HG03469 (cell line): ENCODE measurements around the gene EML1.
"Not testable (repeated sequence)": the region's sequence is repeated elsewhere in the genome, so short reads cannot be mapped to it uniquely, and the experiment has no call there.

Experiments used
- ATAC-seq: cut with Tn5 transposase; IDR thresholded peaks from one replicate; pipeline ENCODE4 v1.9.1; 2021; ENCODE audit warnings: mild to moderate bottlenecking, moderate library complexity, moderate number of reproducible peaks; ENCODE audit not compliant: unreplicated experiment

EML1 gene

GRCh38 chr14:99755068-99755405 lies 38.2 kb upstream of the EML1 start:
- ATAC-seq = no peak

DNA sequence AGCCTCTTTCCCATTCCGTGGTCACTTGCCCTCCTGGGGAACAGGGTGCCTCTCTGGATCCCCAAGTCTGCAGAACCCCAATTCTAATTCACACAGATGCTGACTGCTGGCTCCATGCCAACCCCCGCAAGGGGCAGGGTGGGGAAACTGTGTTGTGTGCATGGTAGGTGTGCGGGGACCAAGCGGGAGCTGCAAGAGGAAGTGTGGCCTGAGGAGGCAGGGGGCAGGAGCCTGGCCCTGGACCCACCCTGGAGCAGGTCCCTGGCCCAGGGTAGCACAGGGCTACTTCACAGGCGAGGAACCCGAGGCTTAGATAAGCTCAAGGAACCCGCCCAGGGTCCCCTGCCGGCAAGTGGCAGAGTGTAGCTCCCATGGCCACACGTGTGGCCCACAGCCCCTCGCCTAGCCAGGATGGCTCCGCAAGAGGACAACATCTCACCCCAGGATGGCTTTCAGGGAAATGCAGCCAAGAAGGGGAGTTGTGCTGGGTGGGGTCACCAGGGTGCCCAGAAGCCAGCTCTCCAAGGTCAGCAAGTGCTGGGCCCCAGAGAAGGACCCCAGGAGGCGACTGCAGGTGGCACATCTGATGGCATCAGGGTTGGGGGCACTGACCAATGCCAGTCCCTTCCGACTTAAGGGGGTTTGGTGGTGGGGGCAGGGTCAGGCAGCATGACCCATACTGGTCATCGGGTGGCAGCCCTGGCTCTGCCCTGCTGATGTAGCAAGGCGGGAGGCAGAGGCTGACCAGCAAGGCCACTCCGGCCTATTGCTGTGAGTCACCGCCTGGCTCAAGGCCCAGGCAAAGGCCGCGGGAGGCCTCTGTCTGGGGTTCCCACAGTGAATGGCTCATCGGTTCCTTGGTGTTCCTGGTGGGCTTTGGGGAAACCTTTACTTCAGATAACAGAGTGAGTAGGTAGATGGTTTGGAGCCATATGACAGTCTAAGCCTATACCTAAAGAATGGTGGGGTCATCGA lies 37.3 kb upstream of the EML1 start:
- ATAC-seq = no peak

DNA sequence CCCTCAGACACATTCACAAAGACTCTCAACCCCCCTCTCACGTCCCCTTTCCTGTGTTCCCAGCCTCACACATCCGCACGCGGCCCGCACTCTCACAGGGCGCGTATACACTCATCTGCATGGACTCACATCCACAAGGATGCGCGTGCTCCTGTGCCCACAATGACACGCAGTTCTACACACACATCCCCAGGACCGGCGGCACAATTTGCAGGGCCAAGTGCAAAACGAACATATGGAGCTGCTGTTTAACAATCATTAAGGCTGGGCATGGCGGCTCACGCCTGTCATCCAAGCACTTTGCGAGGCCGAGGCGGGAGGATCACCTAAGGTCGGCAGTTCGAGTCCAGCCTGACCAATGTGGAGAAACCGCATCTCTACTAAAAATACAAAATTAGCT lies 36.4 kb upstream of the EML1 start:
- no peak for ATAC-seq

- no peak for ATAC-seq
Measured at GRCh38 chr14:99757331-99758070, 35.7 kb upstream of the EML1 start.

DNA sequence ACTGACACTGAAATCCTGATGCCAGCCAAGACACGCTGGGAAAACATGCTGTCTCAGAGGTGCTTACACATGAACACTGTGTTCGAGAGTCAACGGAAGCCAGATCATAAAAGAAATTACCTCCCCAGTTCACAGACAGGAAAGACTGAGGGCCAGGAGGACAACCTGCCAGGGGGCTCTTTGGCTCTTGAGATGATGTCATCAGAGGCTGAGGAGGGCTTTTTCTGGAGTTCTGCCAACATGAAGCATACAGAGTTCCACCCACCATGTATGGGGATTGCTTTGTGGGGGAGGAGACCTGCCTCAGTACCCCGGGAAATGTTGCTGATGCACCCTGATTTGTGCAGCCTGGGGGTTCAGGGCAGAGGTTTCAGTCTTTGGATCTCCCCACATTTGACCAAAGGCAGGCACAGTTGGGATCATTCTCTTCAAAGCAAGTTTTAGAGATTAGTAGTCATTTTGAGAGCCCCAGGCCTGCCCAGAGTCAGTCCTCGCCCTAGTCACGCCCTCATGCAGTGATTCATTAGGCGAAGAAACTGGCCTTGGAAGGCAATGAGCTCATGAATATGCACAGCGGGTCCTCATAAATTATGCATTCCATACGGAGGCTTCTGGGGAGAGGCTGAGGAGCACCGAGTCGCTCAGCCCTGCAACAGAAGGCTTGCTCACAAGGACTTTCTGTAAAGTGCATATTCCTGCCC lies 34.9 kb upstream of the EML1 start:
- ATAC-seq = no peak

DNA sequence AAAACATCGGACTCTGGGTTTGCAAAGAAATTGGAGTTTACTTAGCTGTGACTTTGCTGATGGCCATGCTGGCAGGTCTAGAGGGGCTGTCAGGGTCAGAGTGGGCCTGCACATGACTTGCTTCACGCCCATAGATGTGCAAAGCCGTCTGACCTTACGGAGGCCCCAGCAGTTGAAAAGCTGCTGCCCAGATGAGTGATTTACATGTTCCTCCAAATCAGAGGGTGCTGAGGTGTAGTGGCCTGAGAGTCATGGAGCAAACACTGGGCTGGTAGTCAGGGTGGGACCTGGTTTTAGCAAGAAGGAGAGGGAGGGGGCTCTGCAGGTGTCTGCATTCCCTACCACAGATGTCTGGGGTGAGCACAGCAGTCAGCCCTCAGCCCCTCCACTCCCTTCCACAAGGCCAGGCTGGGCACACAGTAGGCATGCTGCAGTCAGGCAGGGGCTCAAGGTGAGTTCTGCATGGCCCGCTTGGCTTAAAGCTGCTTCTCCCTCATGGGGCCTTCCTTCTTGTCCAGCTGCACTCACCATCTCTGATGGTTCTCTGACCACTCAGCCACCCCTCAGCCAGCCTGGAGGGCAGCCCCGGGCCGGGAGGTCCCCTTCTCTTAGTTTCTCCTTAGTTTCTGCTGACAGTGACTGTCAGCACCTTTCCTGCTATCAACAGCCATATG lies 34.2 kb upstream of the EML1 start:
- ATAC-seq = no peak

DNA sequence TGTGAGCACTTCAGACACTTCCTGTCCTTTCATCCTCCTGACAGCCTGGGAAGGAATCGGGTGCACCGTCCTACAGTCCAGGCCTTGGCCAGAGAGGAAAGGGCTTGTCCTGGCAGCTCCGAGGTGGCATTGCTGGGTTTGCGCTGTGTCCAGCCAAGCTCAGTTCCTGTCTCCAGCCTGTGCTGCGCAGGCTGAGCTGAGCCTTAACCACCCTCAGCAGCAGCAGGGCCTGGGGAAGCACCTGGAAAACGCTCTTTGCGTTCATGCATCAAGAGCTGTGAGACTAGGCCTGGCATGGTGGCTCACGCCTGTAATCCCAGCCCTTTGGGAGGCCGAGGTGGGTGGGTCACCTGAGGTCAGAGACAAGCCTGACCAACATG lies 33.7 kb upstream of the EML1 start:
- ATAC-seq = no peak

DNA sequence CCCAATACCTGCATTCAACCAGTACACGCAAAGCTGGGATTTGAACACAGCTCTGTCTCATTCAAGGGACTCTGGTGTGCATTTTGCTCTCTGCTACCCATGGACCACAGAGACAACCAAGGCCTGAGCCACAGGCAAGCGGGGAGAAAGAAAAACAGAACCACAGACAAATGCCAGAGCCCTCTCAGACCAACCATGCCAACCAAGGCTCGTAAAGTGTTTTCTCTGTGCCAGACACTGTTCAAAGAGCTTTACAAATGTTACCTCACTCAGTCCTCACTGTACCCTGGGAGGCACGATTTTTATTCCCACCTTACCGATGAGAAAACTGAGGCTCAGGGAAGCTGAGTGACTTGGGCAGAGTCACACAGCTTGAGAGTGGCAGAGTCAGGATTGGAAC lies 32.4 kb upstream of the EML1 start:
- no peak for ATAC-seq

GRCh38 chr14:99762911-99763310 lies 30.3 kb upstream of the EML1 start:
- not testable (repeated sequence) for ATAC-seq

DNA sequence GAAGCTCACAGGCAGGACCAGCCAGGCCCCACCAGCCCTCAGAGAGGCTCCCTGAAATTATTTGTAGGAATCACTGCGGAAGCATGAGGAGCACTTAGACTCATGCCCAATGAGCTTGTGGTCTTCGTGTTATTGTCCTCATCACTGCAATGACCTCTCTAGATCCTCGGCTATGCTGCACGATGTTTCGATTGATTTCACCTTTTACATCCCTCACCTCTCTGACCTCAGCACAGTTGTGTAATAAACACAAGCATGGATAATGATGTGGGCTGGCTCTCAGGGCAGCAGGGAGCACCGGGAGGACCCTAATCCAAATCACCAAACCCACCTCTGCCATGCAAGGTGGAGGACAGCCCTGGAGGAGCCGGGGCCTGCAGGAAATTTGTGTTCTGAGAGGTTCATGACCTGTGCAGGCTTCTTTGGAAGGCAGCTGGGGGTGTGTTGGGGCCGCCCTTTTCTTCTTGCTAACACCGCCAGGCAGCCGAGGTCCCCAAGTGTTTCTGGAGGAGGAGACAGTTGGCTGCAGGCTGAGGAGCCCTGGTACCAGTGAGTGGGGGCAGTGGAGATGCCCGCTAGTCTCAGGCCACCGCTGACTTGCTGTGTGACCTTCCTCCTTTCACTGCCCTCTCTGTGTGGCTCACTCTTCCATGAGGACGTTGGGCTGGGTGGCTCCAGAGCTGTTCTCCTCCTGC lies 29.5 kb upstream of the EML1 start:
- no peak for ATAC-seq

DNA sequence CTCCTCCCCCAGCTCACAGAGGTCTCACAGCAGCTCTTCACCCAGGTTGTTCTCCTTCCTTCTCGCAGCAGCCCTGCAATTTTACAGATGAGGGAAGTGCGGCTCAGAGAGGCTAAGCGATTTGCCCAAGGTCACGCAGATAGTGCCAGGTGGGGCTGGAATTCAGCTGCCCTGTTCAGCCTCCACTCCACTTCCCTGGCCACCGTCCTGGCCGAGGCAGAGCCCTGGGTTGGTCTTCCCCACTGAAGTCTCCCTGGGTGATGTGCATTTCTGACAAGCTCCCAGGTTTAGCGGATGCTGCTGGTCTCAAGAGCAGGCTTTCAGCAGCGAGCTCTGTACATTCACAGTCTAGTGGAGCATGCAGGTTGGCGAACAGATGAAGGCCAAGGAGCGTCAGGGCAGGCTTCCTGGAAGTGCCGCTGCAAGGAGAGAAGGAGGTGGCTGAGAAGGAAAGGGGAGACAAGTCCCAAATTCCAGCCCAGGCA lies 28.9 kb upstream of the EML1 start:
- no peak for ATAC-seq

GRCh38 chr14:99768381-99768780 lies 24.8 kb upstream of the EML1 start:
- ATAC-seq = no peak

DNA sequence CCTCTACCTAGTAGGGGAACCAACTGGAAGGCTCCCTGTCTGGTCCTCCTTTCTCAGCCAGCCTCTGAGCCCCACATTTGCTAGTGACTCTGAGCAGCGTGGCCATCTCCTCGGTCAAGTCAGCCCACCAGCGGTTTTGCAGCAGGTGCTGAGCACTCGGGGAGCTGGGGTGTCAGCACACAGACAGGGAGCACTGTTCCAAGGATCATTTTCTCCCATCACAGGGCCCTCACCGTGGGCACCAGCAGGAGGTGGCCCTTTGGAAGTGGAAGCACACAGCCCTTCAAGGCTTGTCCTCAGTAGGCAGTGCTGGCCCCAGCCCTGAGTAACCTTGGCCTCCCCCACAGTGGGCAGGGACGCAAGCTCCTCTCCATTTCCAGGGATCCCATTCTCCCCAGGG lies 24.1 kb upstream of the EML1 start:
- no peak for ATAC-seq

DNA sequence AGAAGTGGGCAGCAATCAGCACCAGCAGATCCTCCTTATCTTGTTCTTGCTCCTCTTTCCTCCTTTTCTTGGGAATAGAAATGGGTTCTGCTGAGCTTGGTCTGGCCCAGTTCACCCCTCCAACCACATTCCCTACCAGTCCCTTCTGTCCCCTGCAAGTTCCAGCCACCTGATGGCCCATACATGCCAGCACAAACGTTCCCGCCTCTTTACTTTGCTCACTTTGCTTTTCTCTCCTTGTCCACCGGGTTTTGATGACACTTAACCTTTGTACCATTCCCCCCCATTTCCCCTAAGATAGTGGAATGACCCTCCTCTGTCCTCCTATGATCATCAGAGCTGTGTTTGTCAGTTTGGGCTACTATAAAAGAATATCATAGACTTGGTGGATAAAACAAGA lies 23.4 kb upstream of the EML1 start:
- ATAC-seq = no peak

DNA sequence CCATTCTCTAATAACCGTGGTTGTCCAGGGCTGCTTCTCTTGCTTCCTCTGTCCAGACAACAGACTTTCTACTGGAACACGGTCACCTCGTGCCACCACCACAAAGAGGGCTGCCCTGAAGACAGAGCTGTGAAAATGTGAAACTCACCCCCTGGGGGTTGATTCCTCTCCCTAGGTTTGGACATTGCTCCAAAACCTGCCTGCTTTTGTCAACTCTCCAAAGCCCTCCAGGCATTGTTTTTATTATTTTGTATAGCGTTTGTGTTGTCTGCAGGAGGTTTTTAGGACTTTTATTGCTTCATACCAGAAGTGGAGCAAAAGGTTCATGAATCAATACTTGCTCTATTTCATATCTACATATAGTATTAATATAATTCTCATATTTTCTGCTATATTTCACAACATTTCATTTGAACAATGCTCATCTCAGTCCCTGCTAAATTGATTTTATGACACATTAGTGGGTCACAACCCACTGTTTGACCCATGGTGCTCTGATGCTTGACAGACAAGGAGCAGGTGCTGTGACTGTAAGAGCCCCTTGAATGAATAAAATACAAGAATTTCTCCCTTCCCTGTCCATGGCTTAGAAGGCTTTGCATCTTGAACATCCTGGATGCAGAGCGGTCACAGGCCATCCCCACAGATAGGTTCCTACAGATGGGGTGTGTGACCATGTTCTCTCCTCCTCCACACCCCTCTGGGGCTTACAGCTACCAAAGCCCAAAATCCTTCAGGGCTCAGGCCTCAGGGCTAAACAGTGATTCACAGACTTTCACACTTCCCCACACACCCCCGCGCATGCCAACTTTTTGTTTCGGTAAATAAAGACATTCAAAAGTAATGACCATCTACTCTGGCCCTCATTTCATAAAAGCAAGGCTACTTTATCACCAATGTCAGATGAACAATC lies 20.6 kb upstream of the EML1 start:
- ATAC-seq = no peak

DNA sequence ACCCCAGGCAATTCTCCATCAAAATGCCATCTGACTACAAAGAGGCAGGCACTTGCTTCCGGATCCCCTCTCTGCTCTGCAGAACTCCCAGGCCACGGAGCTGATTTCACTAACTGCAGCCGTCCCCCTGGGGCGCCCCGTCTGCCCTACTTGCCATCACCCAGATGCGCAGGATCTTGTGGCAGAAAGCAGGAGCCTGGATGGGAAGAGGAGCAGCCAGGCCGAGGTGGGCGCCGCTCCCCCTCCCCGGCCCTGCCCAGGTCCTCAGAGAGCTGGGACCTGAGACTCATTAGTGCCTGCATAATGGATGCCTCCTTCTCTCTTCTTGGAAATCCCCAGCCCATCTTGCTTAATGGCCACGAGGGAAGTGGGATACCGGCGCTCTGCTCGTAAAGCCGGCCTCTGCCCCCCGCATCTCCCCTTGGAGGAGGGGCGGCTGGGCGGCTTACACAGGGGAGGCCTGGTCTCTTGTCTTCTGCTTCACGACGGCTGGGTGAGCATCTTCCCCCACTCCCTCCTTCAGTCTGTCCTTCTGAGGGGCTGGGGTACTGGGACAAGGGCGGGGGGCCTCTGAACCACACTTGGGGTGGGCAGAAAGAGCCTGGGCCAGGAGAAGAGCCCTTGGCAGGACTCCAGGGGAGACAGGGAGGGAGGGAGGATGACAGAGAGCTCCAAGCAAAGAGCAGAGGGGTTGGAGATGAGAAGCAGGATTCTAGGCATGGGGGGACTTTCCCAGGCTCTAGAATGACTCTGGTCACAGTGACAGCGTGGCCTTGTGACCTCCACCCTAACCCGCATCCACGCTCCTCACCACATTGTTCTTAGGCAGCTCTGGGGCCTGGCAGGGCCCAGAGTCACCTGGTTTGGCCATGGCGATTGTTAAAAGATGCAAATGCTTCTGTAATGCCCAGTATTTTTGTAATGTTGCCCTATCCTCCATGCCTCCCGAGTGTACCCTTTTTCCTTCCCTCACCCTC lies 19.4 kb upstream of the EML1 start:
- no peak for ATAC-seq

DNA sequence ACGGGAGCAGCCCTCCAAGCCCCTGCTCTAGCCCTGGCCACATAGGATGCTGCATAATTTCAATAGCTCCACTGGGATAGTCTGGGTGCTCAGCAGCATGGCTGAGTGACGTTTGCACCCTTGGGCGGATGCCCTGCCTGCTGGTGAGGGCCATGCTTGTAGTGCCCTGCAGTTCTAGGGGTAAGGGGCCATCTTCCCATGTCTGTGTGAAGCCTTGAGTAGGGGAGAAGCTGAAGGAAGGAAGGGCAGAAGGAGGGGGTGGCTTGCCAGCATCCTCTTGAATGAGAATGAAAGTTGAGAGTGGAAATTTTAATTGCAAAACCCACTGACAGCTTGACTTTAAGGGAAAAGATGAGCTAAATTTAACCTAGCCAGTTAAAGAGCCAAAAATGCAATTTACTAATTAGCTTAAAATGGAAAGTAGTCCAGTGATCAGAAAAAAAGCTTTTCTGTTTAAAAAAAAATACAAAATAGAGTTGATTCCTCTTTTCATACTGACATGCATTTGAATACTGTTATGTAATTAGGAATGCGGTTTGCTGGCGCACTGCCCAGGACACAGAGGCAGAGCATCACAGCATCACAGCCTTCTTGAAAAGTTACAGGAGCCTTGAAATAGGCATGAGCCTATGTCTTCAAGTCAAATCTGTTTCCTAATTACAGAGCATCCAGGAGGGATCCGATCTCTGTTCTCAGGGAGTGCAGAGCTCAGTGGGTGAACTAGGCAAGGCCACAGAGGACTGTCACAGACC lies 18.5 kb upstream of the EML1 start:
- no peak for ATAC-seq
